Measurements from ENCODE around the gene CASP12.

Gene CASP12

GRCh38 chr11:104907521-104908185, 9.4 kb upstream of the CASP12 start:
- Histone ChIP-seq H3K4me3 (ENCODE audit: low read depth, low read length) (no peak overlapping the region), H3K4me2 (ENCODE audit: low read length) (no peak overlapping the region), H2AFZ (no peak overlapping the region), H3K36me3 (ENCODE audit: control insufficient read depth, insufficient read depth, low read length) (no peaks in the 10 kb centered on the region), H3K27me3 (ENCODE audit: control insufficient read depth, insufficient read depth, low read length) (no peaks in the 10 kb centered on the region), H3K27ac (no peak overlapping the region), H3K4me1 (no peaks in the 10 kb centered on the region), H3K79me2 (no peaks in the 10 kb centered on the region), H3K9me3 (ENCODE audit: control insufficient read depth, low read length) (no peaks in the 10 kb centered on the region), H3K9ac (no peak overlapping the region)
- TF ChIP-seq CTCF (IDR thresholded peaks at IDR 0.05) = no peak

GRCh38 chr11:104905271-104905670, 7.0 kb upstream of the CASP12 start:
- Histone ChIP-seq H3K9me3 (ENCODE audit: control insufficient read depth, low read length) (no peaks in the 10 kb centered on the region), H3K36me3 (ENCODE audit: control insufficient read depth, insufficient read depth, low read length) (no peaks in the 10 kb centered on the region), H3K4me1 (no peaks in the 10 kb centered on the region), H3K27me3 (ENCODE audit: control insufficient read depth, insufficient read depth, low read length) (no peaks in the 10 kb centered on the region), H3K9ac (no peak overlapping the region), H3K27ac (no peak overlapping the region), H3K4me3 (ENCODE audit: low read depth, low read length) (no peak overlapping the region), H2AFZ (no peak overlapping the region), H3K79me2 (no peaks in the 10 kb centered on the region), H3K4me2 (ENCODE audit: low read length) (no peak overlapping the region)
- no peak for TF ChIP-seq CTCF (IDR thresholded peaks at IDR 0.05)

GRCh38 chr11:104899226-104899625, 966 bp upstream of the CASP12 start:
- Histone ChIP-seq H3K27me3 (ENCODE audit: control insufficient read depth, insufficient read depth, low read length) (no peaks in the 10 kb centered on the region), H3K4me3 (ENCODE audit: low read depth, low read length) (no peak overlapping the region), H3K9me3 (ENCODE audit: control insufficient read depth, low read length) (no peaks in the 10 kb centered on the region), H3K9ac (no peak overlapping the region), H3K36me3 (ENCODE audit: control insufficient read depth, insufficient read depth, low read length) (no peaks in the 10 kb centered on the region), H3K79me2 (no peaks in the 10 kb centered on the region), H2AFZ (no peak overlapping the region), H3K27ac (no peak overlapping the region), H3K4me2 (ENCODE audit: low read length) (no peak overlapping the region), H3K4me1 (no peaks in the 10 kb centered on the region)
- no peak for TF ChIP-seq CTCF (IDR thresholded peaks at IDR 0.05)

- H3K4me2 ChIP-seq (ENCODE audit: low read length) = peak overlapping the region; percentile 71
- H3K4me1 ChIP-seq = no peaks in the 10 kb centered on the region
- H3K4me3 ChIP-seq (ENCODE audit: low read depth, low read length) = peak overlapping the region; percentile 57
- H3K36me3 ChIP-seq (ENCODE audit: control insufficient read depth, insufficient read depth, low read length) = no peaks in the 10 kb centered on the region
- H2AFZ ChIP-seq = no peak overlapping the region
- peak overlapping the region; percentile 42 for H3K27ac ChIP-seq
- no peaks in the 10 kb centered on the region for H3K9me3 ChIP-seq (ENCODE audit: control insufficient read depth, low read length)
- no peaks in the 10 kb centered on the region for H3K79me2 ChIP-seq
- H3K9ac ChIP-seq = no peak overlapping the region
- H3K27me3 ChIP-seq (ENCODE audit: control insufficient read depth, insufficient read depth, low read length) = no peaks in the 10 kb centered on the region
- TF ChIP-seq CTCF (IDR thresholded peaks at IDR 0.05) = no peak
These were observed 389 bp upstream of the CASP12 start for GRCh38 chr11:104898685-104899013.

GRCh38 chr11:104895634-104896033, 2.6 kb downstream of the CASP12 start:
- Histone ChIP-seq H3K36me3 (ENCODE audit: control insufficient read depth, insufficient read depth, low read length) (no peaks in the 10 kb centered on the region), H3K9ac (no peak overlapping the region), H3K27me3 (ENCODE audit: control insufficient read depth, insufficient read depth, low read length) (no peaks in the 10 kb centered on the region), H3K9me3 (ENCODE audit: control insufficient read depth, low read length) (no peaks in the 10 kb centered on the region), H3K4me2 (ENCODE audit: low read length) (peak overlapping the region; percentile 26), H3K27ac (no peak overlapping the region), H2AFZ (no peak overlapping the region), H3K79me2 (no peaks in the 10 kb centered on the region), H3K4me3 (ENCODE audit: low read depth, low read length) (no peak overlapping the region), H3K4me1 (no peaks in the 10 kb centered on the region)
- no peak for TF ChIP-seq CTCF (IDR thresholded peaks at IDR 0.05)

All from parathyroid adenoma (tissue), 2 donors.